ENCODE results near the gene SP8. TPM values are rescaled to one million over a fixed set of nuclear protein-coding genes. Genes with fewer than 3 reads are reported as not detected.

Gene SP8
- polyA plus RNA-seq, 1 donor (not counting 4 experiments of a cell fraction or from before 2014, with no cell fraction given) = 0.17 TPM

DNA sequence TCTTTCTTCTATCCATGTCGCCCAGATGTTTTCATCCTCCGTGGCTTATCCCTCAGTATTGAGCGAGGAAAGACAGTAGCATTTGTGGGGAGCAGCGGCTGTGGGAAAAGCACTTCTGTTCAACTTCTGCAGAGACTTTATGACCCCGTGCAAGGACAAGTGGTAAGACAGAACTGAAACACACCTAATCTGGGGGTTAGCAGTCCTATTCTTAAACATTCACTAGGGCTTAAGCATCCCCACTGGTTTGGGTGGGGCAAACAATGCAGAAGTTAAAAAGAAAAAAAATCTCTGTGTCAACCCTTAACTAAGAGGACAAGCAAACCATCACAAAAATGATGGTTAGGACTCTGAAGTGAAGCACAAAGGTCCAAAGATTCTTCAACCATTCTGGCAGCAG lies 43.8 kb downstream of the SP8 start:
- no peak overlapping the region for H3K9ac ChIP-seq (ENCODE audit: control insufficient read depth, extremely low read depth, insufficient read depth, low read length)
- no peak overlapping the region for H3K4me2 ChIP-seq (ENCODE audit: control insufficient read depth, extremely low read depth, insufficient read depth, low read depth, low read length)
- H2AFZ ChIP-seq (ENCODE audit: control insufficient read depth, low read length) = no peak overlapping the region
- H3K4me1 ChIP-seq (ENCODE audit: control insufficient read depth, extremely low read depth, insufficient read depth, low read length) = no peaks in the 10 kb centered on the region
- H3K27ac ChIP-seq (ENCODE audit: control insufficient read depth, insufficient read depth, low read length) = no peak overlapping the region
- no peak overlapping the region for H3K4me3 ChIP-seq (ENCODE audit: control insufficient read depth in 2 of 3, extremely low read depth in 1 of 3, insufficient read depth in 2 of 3, low read depth in 1 of 3, low read length in 3 of 3)
- TF ChIP-seq, protein P1, sequence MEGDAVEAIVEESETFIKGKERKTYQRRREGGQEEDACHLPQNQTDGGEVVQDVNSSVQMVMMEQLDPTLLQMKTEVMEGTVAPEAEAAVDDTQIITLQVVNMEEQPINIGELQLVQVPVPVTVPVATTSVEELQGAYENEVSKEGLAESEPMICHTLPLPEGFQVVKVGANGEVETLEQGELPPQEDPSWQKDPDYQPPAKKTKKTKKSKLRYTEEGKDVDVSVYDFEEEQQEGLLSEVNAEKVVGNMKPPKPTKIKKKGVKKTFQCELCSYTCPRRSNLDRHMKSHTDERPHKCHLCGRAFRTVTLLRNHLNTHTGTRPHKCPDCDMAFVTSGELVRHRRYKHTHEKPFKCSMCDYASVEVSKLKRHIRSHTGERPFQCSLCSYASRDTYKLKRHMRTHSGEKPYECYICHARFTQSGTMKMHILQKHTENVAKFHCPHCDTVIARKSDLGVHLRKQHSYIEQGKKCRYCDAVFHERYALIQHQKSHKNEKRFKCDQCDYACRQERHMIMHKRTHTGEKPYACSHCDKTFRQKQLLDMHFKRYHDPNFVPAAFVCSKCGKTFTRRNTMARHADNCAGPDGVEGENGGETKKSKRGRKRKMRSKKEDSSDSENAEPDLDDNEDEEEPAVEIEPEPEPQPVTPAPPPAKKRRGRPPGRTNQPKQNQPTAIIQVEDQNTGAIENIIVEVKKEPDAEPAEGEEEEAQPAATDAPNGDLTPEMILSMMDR (optimal IDR thresholded peaks at IDR 0.05 in 1 of 3, IDR thresholded peaks at IDR 0.05 in 1 of 3, conservative IDR thresholded peaks at IDR 0.05 in 1 of 3; ENCODE audit: extremely low read depth in 1 of 3, insufficient read depth in 2 of 3, low read length in 3 of 3) = no peak
- no peak for TF ChIP-seq EZH2 (IDR thresholded peaks at IDR 0.05; ENCODE audit: low read length)
- dilution Hi-C loops (cut with MboI; ENCODE audit: extremely low pct_ligation_motif_present, low sequenced_read_pairs) = no loop called here
- H3K27me3 ChIP-seq (ENCODE audit: control insufficient read depth, extremely low read depth, insufficient read depth, low read length) = no peaks in the 10 kb centered on the region
- no peaks in the 10 kb centered on the region for H3K79me2 ChIP-seq (ENCODE audit: control insufficient read depth, insufficient read depth, low read length)
- H4K20me1 ChIP-seq (ENCODE audit: control insufficient read depth, extremely low read depth, insufficient read depth, low read length) = no peaks in the 10 kb centered on the region
- no peaks in the 10 kb centered on the region for H3K36me3 ChIP-seq (ENCODE audit: control insufficient read depth in 2 of 2, extremely low read depth in 1 of 2, insufficient read depth in 2 of 2, low read length in 2 of 2)
- H3K9me1 ChIP-seq (ENCODE audit: control insufficient read depth, extremely low read depth, insufficient read depth, low read length) = no peaks in the 10 kb centered on the region
- no peak for DNase-seq (ENCODE audit: low read depth, low spot score)
- H3K9me3 ChIP-seq (ENCODE audit: control insufficient read depth, low read depth, low read length) = no peaks in the 10 kb centered on the region
- no peak for FAIRE-seq

DNA sequence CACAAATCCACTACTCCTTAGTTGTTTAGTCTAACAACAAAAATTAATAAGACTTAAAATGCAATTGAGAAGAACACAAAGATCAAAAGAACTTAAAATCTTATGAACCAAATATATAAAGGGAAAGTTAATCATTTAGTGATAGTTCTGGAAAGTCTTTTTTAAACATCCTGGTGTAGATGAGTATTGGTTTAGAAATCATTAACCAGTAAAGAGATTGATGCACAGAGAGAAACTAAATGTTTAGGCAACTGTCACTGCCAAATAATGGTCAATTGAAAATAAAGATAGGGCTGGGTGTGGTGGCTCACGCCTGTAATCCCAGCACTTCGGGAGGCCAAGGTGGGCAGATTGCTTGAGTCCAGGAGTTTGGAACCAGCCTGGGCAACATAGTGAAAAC lies 44.9 kb downstream of the SP8 start:
- Histone ChIP-seq H3K9ac (ENCODE audit: control insufficient read depth, extremely low read depth, insufficient read depth, low read length) (no peak overlapping the region), H3K9me1 (ENCODE audit: control insufficient read depth, extremely low read depth, insufficient read depth, low read length) (no peaks in the 10 kb centered on the region), H4K20me1 (ENCODE audit: control insufficient read depth, extremely low read depth, insufficient read depth, low read length) (no peaks in the 10 kb centered on the region), H2AFZ (ENCODE audit: control insufficient read depth, low read length) (no peak overlapping the region), H3K27ac (ENCODE audit: control insufficient read depth, insufficient read depth, low read length) (no peak overlapping the region), H3K4me2 (ENCODE audit: control insufficient read depth, extremely low read depth, insufficient read depth, low read depth, low read length) (no peak overlapping the region), H3K36me3 (ENCODE audit: control insufficient read depth in 2 of 2, extremely low read depth in 1 of 2, insufficient read depth in 2 of 2, low read length in 2 of 2) (no peaks in the 10 kb centered on the region), H3K27me3 (ENCODE audit: control insufficient read depth, extremely low read depth, insufficient read depth, low read length) (no peaks in the 10 kb centered on the region), H3K4me3 (ENCODE audit: control insufficient read depth in 2 of 3, extremely low read depth in 1 of 3, insufficient read depth in 2 of 3, low read depth in 1 of 3, low read length in 3 of 3) (no peak overlapping the region), H3K79me2 (ENCODE audit: control insufficient read depth, insufficient read depth, low read length) (no peaks in the 10 kb centered on the region), H3K4me1 (ENCODE audit: control insufficient read depth, extremely low read depth, insufficient read depth, low read length) (no peaks in the 10 kb centered on the region), H3K9me3 (ENCODE audit: control insufficient read depth, low read depth, low read length) (no peaks in the 10 kb centered on the region)
- dilution Hi-C loops (cut with MboI; ENCODE audit: extremely low pct_ligation_motif_present, low sequenced_read_pairs) = no loop called here
- DNase-seq (ENCODE audit: low read depth, low spot score) = no peak
- FAIRE-seq = no peak
- TF ChIP-seq, protein P1 (optimal IDR thresholded peaks at IDR 0.05 in 1 of 3, IDR thresholded peaks at IDR 0.05 in 1 of 3, conservative IDR thresholded peaks at IDR 0.05 in 1 of 3; ENCODE audit: extremely low read depth in 1 of 3, insufficient read depth in 2 of 3, low read length in 3 of 3) = no peak
- TF ChIP-seq EZH2 (IDR thresholded peaks at IDR 0.05; ENCODE audit: low read length) = no peak
